Peyer's patch (tissue), 4 donors: ENCODE results near the gene SNRPA. TPM values are rescaled to one million over a fixed set of nuclear protein-coding genes. Genes with fewer than 3 reads are reported as not detected.

Experiments
- DNase-seq, 3 donors: peaks; one replicate each; pipeline ENCODE4 v3.0.0-alpha.2; 2017 to 2019
- H3K27ac ChIP-seq, 4 donors: fragments of 200-600 bp; sonication (generic); one replicate each; pipeline ENCODE4 v1.5.1; 2016 to 2019
- H3K27me3 ChIP-seq, 2 donors: fragments of 200-600 bp; sonication (generic); one replicate each; pipeline ENCODE4 v1.5.1; 2019
- H3K36me3 ChIP-seq, 3 donors: fragments of 200-600 bp; sonication (generic); one replicate each; pipeline ENCODE4 v1.5.1; 2016 to 2019
- H3K4me1 ChIP-seq, 4 donors: fragments of 200-600 bp; sonication (generic); one replicate each; pipeline ENCODE4 v1.5.1; 2016 to 2019
- H3K4me3 ChIP-seq, 4 donors: fragments of 200-600 bp; sonication (generic); 1 replicate in 3 of 4; 2 replicates in 1 of 4; pipeline ENCODE4 v1.5.1; 2016 to 2019; ENCODE audit warnings: mild to moderate bottlenecking in 1 of 4
- H3K9me3 ChIP-seq, 4 donors: fragments of 200-600 bp; sonication (generic); one replicate each; pipeline ENCODE4 v1.5.1; 2016 to 2019; ENCODE audit warnings: mild to moderate bottlenecking in 1 of 4
- CTCF ChIP-seq, 6 experiments: fragments of 450-650 bp in 4 of 6; fragments of 200-600 bp in 2 of 6; sonication (generic) in 1 of 6; IDR thresholded peaks; one replicate each; pipeline ENCODE4 v1.5.1; 2017 to 2019; ENCODE audit warnings: antibody characterized with exemption in 6 of 6, mild to moderate bottlenecking in 3 of 6, moderate library complexity in 1 of 6
- POLR2A ChIP-seq, 2 donors: fragments of 450-650 bp; IDR thresholded peaks; one replicate each; pipeline ENCODE4 v1.5.1; 2017; ENCODE audit warnings: antibody characterized with exemption in 2 of 2, mild to moderate bottlenecking in 2 of 2, moderate library complexity in 2 of 2
- total RNA-seq, 4 donors: library from RNA; depleted of rRNA; stranded (reverse); fragments of >200 nt; gene quantifications; one replicate each; pipeline ENCODE4 v1.1.0, GENCODE V29; 2016

The SNRPA gene
- total RNA-seq, result 100 to 1,000 TPM in 1 of 4 donors, 10 to 100 TPM in 3; 44.5 to 104 (median 72.1) TPM

GRCh38 chr19:40750874-40751537, at the start of gene SNRPA:
Gene SNRPA, plus strand, starts transcription at chr19:40751203. Its CDS starts 206 bp downstream, at chr19:40751409.
- Histone ChIP-seq H3K9me3 (no peaks in the 10 kb centered on the region), H3K4me3 (peak within 1 kb of the TSS; percentile 61 to 79 (median 70)), H3K4me1 (peaks cover 0 to 46% (median 28%) of the 10 kb centered on the region in 4 donors), H3K27me3 (no peaks in the 10 kb centered on the region), H3K36me3 (peaks cover 0 to 5% (median 0%) of the 10 kb centered on the region in 3 donors), H3K27ac (peak within 1 kb of the TSS; percentile 92 to 97 (median 93))
- TF ChIP-seq POLR2A (IDR thresholded peaks at IDR 0.05), result peak; percentile 85 to 96
- TF ChIP-seq CTCF (IDR thresholded peaks at IDR 0.05), result no peak
- peak; percentile 97 to 99 (median 98) for DNase-seq

- TF ChIP-seq CTCF (IDR thresholded peaks at IDR 0.05), result no peak
- TF ChIP-seq POLR2A (IDR thresholded peaks at IDR 0.05), result no peak
- Histone ChIP-seq H3K27ac (no peak overlapping the region), H3K4me3 (no peak overlapping the region), H3K9me3 (no peaks in the 10 kb centered on the region), H3K27me3 (no peaks in the 10 kb centered on the region), H3K4me1 (no peaks in the 10 kb centered on the region), H3K36me3 (peaks cover 0 to 62% (median 0%) of the 10 kb centered on the region in 3 donors)
- no peak for DNase-seq
Measured at GRCh38 chr19:40701758-40702157, 49.2 kb upstream of the SNRPA start.

GRCh38 chr19:40702337-40703012, 48.5 kb upstream of the SNRPA start:
- H3K9me3 ChIP-seq, result no peaks in the 10 kb centered on the region
- H3K27me3 ChIP-seq, result no peaks in the 10 kb centered on the region
- TF ChIP-seq CTCF (IDR thresholded peaks at IDR 0.05), result peak in 1 of 6 experiments; percentile 31
- TF ChIP-seq POLR2A (IDR thresholded peaks at IDR 0.05), result no peak
- H3K27ac ChIP-seq, result no peak overlapping the region
- DNase-seq, result no peak
- no peak overlapping the region for H3K4me3 ChIP-seq
- H3K4me1 ChIP-seq, result no peaks in the 10 kb centered on the region
- peaks cover 0 to 67% (median 0%) of the 10 kb centered on the region in 3 donors for H3K36me3 ChIP-seq

- no peak for TF ChIP-seq POLR2A (IDR thresholded peaks at IDR 0.05)
- no peak for TF ChIP-seq CTCF (IDR thresholded peaks at IDR 0.05)
- Histone ChIP-seq H3K27ac (no peak overlapping the region), H3K36me3 (peaks cover 0 to 72% (median 0%) of the 10 kb centered on the region in 3 donors), H3K4me1 (no peaks in the 10 kb centered on the region), H3K27me3 (no peaks in the 10 kb centered on the region), H3K4me3 (no peak overlapping the region), H3K9me3 (no peaks in the 10 kb centered on the region)
- DNase-seq, result no peak
Measured at GRCh38 chr19:40703029-40703755, 47.8 kb upstream of the SNRPA start.

- no peaks in the 10 kb centered on the region for H3K4me1 ChIP-seq
Measured at GRCh38 chr19:40704491-40705361, 46.3 kb upstream of the SNRPA start.

More at GRCh38 chr19:40704491-40705361, 46.3 kb upstream of the SNRPA start:
- H3K4me3 ChIP-seq, result no peak overlapping the region
- no peaks in the 10 kb centered on the region for H3K27me3 ChIP-seq
- no peaks in the 10 kb centered on the region for H3K9me3 ChIP-seq
- no peak for DNase-seq
- TF ChIP-seq CTCF (IDR thresholded peaks at IDR 0.05) (no peak), POLR2A (IDR thresholded peaks at IDR 0.05) (no peak)
- no peak overlapping the region for H3K27ac ChIP-seq
- H3K36me3 ChIP-seq, result peaks cover 0 to 80% (median 0%) of the 10 kb centered on the region in 3 donors
